Superior temporal gyrus (tissue), 1 donor: Measurements from ENCODE around the gene TSC2.
"Not testable (repeated sequence)": the region's sequence is repeated elsewhere in the genome, so short reads cannot be mapped to it uniquely, and the experiment has no call there.

ENCODE experiments used
- DNase-seq: peaks from one replicate; pipeline ENCODE4 v3.0.0-alpha.2; 2016; ENCODE audit errors: extremely low spot score

Gene TSC2

DNA sequence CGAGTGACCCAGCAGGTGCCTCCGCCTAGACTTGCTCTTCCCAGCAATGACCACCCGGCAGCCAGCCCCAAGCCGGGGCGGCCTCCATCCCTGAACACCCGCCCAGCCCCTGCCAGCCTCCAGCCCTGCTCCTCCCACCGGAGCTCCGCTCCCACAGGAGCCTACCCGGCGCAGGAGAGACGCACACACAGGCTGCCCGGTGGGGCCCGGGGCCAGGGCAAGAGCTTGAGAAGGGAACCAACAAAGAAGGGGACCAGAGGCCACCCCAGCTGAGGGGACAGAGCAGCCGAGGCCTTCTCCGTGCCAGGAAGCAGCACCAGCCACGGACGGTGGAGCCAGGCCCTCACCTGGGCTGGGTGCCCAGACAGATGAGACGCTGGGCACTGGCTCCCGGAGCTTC, 74.1 kb downstream of the TSC2 start:
- peak; percentile 31 for DNase-seq

DNA sequence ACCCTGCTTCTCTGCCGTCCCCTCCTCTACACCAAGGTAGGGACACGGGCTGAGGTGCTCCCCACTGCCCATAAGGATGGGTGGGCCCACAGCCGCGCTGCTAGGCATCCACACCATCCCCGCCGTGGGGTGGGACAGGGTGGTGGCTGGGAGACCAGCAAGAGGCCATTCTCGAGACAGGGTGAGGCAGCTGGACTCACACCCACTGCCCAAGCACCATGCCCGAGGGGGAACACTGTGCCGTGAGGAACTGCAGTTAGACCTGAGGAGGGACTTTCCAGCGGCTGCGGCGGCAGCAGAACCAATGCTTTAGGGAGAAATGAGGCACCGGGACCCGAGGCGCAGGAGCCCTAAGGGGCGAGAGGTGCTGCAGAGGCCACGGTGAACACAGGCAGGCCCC, 74.6 kb downstream of the TSC2 start:
- no peak for DNase-seq

DNA sequence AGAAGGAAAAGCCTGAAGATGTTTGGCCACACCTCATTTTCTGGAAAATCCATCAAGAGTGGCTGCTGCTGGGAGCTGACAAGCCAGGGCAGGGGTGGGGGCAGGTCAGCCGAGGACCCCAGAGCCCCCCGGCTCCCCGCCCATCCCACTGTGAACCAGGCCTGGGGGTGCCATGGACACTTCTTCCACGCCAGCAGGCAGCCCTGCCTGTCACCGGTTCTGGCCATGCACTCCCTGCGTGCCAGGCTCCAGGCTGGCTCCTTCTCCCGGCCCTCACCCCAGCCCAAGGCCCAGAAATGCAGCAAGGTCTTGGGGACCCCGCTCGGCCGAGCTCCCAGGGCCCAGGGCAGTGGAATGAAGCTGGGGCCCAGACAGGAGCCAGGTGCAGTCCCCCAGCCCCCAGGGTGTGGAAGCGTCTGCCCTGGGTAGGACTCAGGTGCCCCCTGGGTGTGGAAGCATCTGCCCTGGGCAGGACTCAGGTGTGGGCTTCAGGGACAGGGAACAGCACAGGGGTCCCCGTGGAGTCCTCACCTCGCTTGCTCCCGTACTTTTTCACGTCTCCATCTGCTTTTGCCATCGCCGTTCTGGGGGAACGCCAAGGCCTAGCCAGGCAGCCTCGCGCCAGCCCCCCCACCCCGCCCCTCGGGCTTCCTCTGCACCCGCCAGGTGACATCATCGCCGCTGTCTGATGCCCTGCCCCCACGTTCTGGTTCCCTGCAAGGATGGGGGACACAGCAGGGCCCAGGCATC, 75.3 kb downstream of the TSC2 start:
- not testable (repeated sequence) for DNase-seq

DNA sequence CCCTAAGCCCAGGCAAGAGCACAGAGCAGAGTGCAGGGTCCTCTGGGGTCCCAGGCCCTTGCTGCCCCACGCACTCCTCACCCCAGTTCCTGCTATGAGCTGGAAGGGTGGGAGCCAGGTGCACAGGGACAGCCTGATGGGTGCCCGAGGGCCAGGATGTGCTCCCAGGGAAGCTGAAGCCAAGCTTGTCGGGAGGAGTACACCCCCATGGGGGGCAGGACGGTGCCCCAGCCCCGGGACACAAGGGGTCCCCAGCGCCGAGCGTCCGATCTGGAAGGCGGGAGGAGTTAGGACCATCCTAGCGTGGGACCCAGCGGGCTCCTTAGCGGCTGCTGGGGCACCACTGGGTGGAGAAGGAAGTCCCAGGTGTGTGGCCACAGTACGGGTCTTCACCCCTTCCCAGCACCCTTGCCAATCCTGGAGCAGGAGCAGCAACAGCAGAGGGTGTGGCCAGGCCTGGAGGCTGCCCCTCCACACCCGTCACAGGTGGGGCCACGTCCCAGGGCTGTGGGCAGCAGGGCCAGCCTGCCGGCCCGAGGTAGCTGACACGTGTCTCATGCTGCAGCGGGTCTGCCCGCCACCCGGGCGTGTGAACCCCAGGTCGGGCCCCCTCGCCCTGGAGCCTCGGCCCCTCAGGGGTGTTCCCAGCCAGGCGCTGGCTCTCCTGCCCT, 76.1 kb downstream of the TSC2 start:
- not testable (repeated sequence) for DNase-seq

DNA sequence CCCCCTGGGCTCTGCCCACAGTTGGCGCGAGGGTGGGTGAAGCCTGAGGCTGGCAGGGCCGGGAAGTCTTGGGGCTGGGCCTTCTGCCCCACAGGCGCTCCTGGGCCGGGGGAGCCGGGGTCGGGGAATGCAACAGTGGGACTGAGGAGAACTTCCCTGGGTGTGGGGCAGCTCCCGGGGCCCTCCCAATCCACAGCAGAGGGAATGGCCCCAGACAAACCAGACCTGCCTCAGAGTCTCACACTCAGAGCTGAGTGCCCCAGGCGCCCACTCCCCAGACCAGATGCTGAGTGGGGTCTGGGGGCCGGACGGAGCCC, 76.5 kb downstream of the TSC2 start:
- not testable (repeated sequence) for DNase-seq

DNA sequence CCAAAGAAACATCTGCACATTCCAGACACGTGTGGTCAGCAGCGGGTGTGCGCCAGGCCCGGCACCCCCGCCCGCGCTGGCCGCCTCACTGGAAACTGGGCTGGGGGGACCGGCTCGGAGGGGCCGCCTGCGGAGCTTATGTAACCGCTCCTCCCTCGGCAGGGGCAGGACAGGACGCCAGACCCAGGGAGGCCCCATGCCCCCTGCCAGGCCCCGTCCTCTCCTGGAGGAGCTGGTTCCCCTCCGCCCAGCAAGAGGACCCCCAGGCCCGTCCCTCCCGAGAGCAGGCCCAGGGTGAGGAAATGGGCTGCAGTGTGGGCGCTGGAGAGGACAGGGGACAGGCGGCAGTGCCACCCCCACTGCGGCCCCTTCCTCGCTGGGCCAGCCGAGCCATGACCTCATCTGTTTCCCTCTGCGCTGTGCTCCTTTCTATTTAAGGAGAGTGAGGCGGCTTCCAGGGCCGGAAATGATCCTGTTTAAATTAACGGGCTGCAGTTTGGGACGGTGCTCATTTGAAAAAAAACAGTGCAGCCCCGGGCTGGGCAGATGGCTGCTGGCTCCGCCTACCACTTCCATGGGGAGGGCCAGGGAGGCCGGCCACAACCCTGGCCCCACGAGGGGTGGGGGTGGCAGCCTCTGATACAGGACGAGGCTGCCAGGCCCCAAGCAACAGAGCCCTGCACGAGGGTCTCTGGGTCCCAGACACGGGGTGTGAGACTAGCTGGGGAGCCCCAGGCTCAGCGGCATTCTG, 77.1 kb downstream of the TSC2 start:
- DNase-seq, result not testable (repeated sequence)

DNA sequence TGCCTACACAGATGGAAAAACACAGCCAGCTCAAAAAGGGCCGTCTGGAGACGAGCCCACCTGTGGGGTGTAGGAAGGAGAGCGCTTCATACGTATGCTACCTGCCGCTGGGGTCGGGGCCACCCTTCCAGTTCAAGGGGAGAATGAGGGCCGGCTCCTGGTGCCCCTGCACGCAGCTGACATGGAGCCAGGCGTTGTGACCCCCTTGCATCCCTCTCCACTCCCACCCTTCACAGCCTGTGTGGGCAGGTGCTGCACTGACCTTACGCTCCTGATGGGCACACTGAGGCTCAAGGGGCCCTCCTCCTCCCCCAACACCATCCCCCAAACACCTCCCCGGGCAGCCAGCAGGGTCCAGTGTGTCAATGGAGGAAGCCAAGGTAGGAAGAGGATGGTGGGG, 77.8 kb downstream of the TSC2 start:
- not testable (repeated sequence) for DNase-seq

DNA sequence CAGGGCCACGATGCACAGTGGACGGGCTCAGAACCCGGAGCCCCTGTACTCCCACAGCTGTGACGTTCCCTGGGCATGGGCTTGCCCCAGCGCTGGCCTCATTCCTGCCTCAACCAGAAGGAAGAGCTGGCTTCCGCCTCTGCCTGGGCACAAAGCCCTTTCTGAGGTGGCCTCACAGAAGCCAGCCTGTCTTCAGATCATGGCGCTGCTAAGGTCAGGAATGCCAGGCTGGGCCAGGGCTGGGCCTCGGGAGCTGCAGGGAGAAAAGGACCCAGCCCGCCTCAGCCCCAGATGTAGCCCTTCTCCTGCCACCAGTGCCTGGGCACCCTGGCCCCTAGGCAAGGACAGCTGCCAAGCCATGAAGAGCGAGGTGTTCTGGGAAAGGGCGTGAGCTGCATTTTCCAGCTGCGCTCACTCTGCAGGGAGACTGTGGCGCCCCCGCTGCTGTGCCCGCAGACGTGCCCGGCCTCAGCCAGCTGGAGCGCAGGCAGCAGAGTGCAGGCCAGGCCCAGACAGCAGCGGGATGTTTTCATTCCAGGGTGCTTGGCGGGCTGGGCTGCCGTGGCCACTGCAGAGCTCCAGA, 78.5 kb downstream of the TSC2 start:
- DNase-seq, result peak; percentile 62

DNA sequence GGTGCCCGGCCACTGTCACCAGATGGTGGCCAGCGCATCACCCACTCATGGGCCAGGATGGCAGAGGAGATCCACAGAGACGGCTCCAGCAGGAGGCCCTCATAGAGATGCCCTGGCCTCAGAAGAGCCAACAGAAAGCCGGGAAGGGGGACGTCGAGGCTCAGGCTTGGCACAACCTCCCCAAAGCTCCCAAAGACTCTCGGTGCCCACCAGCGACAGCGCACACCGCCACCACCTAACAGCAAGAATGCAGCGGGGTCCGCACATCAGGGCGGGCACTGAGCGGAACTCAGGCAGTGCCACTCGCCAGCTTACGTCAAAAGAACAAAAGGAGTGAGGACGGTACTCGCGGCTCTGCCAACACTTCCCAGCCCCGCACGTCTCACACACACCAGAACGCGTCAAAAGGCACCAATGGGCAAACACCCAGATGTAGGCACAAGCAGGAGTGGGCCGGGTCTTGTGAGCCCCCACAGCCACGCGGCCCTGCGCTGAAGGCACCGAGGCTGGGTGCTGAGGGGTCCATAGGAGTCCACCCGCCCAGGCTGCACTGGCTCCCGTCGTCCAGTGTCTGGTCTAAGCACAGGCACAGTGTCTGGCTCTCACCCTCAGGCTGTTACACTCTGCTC, 79.3 kb downstream of the TSC2 start:
- not testable (repeated sequence) for DNase-seq

DNA sequence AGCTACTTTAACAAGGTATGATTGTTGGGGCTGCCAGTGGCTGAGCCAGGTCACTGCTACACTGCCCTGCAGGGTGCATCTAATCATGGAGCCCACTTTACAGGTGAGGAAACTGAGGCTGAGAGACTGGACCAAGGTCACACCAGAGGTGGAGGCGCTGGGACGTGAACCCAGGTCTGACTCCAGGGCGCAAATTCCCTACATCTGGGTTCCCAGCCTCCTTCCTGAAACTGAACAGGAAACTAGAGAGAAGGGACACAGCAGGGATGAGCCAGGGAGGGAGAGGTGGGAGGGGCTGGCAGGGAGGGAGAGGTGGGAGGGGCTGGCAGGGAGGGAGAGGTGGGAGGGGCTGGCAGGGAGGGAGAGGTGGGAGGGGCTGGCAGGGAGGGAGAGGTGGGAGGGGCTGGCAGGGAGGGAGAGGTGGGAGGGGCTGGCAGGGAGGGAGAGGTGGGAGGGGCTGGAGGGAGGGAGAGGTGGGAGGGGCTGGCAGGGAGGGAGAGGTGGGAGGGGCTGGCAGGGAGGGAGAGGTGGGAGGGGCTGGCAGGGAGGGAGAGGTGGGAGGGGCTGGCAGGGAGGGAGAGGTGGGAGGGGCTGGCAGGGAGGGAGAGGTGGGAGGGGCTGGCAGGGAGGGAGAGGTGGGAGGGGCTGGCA, 80.0 kb downstream of the TSC2 start:
- not testable (repeated sequence) for DNase-seq

DNA sequence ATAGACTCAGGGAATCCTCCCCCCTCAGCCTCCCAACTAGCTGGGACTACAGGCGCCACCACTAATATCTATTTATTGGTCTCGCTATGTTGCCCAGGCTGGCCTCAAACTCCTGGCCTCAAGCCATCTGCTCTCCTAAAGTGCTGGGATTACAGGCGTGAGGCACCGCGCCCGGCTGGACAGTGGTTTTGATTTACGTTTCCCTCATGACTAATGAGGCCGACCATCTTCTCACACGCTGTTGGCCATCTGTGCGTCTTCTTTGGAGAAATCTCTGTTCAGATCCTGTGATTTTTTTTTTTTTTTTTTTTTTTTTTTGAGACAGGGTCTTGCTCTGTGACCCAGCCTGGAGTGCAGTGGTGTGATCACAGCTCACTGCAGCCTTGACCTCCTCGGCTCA, 81.5 kb downstream of the TSC2 start:
- not testable (repeated sequence) for DNase-seq

DNA sequence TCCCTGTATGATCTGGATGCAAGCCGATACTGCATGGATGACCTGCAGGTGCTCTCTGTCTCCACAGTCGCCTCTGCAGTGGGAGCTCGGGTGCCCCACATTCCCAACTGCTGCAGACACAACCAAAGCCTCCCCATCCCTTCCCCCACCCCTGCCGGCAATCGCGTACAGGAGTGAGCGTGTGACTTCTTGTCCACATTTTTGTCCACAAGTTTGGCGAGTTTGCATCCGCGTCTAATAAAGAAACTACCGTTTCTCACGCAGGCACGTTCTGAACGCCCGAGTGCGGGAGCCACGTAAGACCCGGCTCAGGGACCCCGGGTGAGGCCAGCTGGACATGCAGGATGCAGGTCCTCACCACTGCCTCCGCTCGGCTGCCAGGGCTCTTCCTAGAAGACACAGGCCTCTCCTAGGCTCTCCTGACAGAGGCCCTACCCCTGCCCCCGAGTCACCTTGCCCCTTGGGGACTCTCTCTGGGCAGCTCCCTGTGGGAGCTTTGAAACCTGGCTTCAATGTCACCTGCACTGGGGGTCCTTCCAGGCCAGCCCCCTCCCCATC, 82.2 kb downstream of the TSC2 start:
- not testable (repeated sequence) for DNase-seq

DNA sequence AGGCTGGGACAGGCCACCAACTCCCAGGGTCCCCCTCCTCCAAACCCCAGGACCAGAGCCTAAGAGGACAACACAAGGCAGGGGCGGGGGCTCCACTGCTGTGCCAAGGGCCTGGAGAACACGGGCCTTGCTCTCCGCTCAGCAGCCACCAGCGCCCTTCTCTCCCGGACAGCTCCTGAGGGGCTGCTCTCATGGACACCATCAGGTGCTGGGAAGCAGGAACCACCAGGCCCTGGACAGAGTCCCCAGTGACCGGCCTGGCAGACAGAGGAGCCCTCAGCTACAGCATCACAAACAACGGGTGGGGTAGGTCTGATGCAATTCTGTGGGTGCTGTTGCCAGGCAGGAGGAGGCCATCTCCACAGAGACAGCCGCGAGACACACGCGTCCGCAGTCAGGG, 86.0 kb downstream of the TSC2 start:
- not testable (repeated sequence) for DNase-seq

DNA sequence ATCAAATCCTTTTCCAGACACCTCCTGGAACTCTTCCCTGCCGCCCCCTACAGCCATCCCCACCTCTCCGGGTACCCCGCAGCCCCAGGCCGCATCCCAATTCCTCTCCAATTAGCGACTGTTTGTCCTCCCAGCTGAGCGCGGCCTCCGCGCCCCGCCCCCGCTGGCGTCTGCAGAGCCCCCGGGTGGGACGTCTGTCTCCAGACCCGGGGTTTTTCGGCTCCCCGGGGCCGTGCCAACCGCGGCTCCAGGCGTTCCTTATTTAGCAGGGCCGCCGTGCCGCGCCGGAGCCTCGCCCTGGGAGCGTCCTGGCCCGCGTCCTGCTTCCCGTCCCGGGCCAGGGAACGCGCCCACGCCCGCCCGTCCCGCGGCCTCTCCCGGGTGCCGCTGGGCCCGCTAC, 87.3 kb downstream of the TSC2 start:
- not testable (repeated sequence) for DNase-seq

DNA sequence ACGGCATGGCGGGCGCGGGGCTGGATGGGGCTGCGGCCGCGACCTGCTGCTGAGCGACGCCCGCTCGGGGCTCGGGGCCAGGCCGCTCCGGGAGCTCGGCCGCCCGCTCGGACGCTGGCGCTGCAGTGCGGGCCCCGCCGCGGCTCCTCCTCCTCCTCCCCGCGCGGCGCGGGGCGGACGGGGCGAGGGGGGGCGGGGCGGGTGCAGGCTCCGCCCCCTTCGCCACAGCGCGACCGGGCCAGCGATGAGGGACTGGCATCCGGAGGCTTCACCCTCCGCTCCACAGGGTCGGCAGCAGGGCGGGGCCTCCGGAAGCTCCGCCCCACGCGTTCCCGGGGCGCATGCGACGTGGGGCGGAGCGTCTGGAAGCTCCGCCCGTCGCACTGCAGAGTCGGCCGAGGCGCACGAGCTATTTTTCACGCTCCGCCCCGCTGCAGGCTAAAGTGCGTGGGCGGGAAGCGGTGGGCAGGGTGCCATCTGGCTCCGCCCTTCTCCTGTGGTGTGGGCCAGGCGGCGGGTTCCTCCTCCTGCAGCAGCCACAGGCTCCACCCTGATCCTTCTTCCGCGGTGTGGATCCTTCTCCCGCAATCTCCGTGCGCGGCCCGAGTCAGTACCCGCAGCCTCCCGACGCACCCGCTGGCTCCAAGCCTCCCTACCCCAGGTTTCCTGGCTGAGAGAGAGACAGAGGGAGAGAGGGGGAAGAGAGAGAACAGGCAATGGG, 88.1 kb downstream of the TSC2 start, which contains the start of gene PKD1:
PKD1 (minus strand) TSS at position 129 of the 721 bp plus-strand sequence. CDS start 209 bp downstream, outside the sequence.
- peak; percentile 82 for DNase-seq
